Endothelial cell of umbilical vein (primary cell): ENCODE measurements around the gene UST.

Source experiments
- EZH2 ChIP-seq: IDR thresholded peaks from 2 replicates; pipeline ENCODE4 v1.6.1; 2012; ENCODE audit warnings: borderline replicate concordance, low read depth, mild to moderate bottlenecking, moderate library complexity, low read length, inconsistent platforms; ENCODE audit not compliant: severe bottlenecking
- FOS ChIP-seq: IDR thresholded peaks from 2 replicates; pipeline ENCODE4 v1.6.1; 2011; ENCODE audit warnings: mild to moderate bottlenecking, low read length, moderate library complexity, borderline replicate concordance; ENCODE audit not compliant: insufficient read depth
- MYC ChIP-seq: IDR thresholded peaks from one replicate; pipeline ENCODE4 v1.6.1; 2011; ENCODE audit warnings: mild to moderate bottlenecking, low read depth, low read length
- POLR2A ChIP-seq: IDR thresholded peaks from 2 replicates; pipeline ENCODE4 v1.6.1; 2012; ENCODE audit warnings: low read depth, mild to moderate bottlenecking, control low read depth, low read length
- POLR2AphosphoS5 ChIP-seq: IDR thresholded peaks from 2 replicates; pipeline ENCODE4 v1.6.1; 2012; ENCODE audit warnings: low read depth, mild to moderate bottlenecking, control low read depth, low read length, moderate library complexity; ENCODE audit not compliant: insufficient read depth
- TF ChIP-seq, protein P1 (sequence below), 2 donors: IDR thresholded peaks; 1 replicate in 1 of 2; 2 replicates in 1 of 2; pipeline ENCODE4 v1.5.1; 2011; ENCODE audit warnings: low read length in 2 of 2, mild to moderate bottlenecking in 2 of 2, moderate library complexity in 2 of 2, control low read depth in 1 of 2, inconsistent platforms in 1 of 2, low read depth in 1 of 2; ENCODE audit not compliant: insufficient read depth in 1 of 2; ENCODE audit errors: extremely low read depth in 1 of 2
- TF ChIP-seq, protein P2 (sequence below): IDR thresholded peaks from 2 replicates; pipeline ENCODE4 v1.6.1; 2011; ENCODE audit not compliant: insufficient read depth, insufficient read length

- no peak for TF ChIP-seq FOS
- TF ChIP-seq, protein P1, sequence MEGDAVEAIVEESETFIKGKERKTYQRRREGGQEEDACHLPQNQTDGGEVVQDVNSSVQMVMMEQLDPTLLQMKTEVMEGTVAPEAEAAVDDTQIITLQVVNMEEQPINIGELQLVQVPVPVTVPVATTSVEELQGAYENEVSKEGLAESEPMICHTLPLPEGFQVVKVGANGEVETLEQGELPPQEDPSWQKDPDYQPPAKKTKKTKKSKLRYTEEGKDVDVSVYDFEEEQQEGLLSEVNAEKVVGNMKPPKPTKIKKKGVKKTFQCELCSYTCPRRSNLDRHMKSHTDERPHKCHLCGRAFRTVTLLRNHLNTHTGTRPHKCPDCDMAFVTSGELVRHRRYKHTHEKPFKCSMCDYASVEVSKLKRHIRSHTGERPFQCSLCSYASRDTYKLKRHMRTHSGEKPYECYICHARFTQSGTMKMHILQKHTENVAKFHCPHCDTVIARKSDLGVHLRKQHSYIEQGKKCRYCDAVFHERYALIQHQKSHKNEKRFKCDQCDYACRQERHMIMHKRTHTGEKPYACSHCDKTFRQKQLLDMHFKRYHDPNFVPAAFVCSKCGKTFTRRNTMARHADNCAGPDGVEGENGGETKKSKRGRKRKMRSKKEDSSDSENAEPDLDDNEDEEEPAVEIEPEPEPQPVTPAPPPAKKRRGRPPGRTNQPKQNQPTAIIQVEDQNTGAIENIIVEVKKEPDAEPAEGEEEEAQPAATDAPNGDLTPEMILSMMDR (IDR thresholded peaks at IDR 0.05; ENCODE audit: extremely low read depth in 1 of 2, insufficient read depth in 1 of 2, low read depth in 1 of 2, low read length in 2 of 2) = no peak
- no peak for TF ChIP-seq POLR2A
- no peak for TF ChIP-seq POLR2AphosphoS5
- TF ChIP-seq, protein P2, sequence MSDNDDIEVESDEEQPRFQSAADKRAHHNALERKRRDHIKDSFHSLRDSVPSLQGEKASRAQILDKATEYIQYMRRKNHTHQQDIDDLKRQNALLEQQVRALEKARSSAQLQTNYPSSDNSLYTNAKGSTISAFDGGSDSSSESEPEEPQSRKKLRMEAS = no peak
- no peak for TF ChIP-seq EZH2
- TF ChIP-seq MYC = no peak
These were observed 208.6 kb downstream of the UST start for GRCh38 chr6:148955441-148955840.
